ENCODE measurements around the gene SMPD3.

The SMPD3 gene

DNA sequence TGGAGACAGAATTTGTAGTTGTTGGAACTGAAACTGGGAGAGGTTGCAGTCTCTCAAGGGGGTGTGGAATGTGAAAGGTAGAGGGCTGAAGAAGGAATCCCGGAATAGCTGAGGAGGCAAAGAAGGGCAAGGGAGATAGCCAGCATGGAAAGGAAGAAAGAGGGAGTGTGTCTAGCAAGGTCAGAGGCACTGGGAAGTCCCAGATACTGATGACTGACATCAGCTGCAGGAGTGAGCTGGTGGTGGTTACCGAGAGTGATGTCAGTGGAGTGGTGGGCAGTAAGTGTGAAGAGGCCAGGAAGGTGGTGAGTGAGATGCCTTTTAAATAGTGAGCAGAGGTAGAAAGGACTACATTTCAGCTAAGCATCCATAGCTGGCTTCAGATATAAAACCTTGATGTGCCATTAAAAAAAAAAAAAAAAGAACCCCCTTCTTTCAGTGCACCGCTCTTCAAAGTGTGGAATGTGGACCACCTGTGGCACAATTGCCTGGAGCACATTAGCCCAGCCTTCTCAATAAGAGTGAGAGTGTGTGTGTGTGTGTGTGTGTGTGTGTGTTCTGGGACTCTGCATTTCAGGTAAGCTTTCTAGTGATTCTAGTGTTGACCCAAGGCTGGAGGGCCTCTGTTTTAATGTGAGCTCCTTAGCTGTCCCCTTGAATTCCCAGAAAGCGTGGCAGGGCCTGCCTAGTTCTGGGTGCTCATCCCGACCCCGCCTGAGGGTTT lies 129.0 kb downstream of the SMPD3 start:
- H3K27me3 ChIP-seq (ENCODE audit: insufficient read depth, low read length, poor library complexity, severe bottlenecking) = no peaks in the 10 kb centered on the region
- H2AFZ ChIP-seq (ENCODE audit: low read length) = no peak overlapping the region
- TF ChIP-seq, protein P1, sequence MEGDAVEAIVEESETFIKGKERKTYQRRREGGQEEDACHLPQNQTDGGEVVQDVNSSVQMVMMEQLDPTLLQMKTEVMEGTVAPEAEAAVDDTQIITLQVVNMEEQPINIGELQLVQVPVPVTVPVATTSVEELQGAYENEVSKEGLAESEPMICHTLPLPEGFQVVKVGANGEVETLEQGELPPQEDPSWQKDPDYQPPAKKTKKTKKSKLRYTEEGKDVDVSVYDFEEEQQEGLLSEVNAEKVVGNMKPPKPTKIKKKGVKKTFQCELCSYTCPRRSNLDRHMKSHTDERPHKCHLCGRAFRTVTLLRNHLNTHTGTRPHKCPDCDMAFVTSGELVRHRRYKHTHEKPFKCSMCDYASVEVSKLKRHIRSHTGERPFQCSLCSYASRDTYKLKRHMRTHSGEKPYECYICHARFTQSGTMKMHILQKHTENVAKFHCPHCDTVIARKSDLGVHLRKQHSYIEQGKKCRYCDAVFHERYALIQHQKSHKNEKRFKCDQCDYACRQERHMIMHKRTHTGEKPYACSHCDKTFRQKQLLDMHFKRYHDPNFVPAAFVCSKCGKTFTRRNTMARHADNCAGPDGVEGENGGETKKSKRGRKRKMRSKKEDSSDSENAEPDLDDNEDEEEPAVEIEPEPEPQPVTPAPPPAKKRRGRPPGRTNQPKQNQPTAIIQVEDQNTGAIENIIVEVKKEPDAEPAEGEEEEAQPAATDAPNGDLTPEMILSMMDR (conservative IDR thresholded peaks at IDR 0.05; ENCODE audit: low read length) = no peak
- TF ChIP-seq EZH2phosphoT487 (IDR thresholded peaks at IDR 0.05; ENCODE audit: borderline replicate concordance) = no peak
- H3K4me2 ChIP-seq (ENCODE audit: low read depth, low read length, poor library complexity, severe bottlenecking) = no peak overlapping the region
- no peaks in the 10 kb centered on the region for H3K9me2 ChIP-seq (replicated peaks; ENCODE audit: low read depth, low read length)
- H3K9me3 ChIP-seq (ENCODE audit: insufficient read depth, low read depth, low read length) = no peaks in the 10 kb centered on the region
- H3K9ac ChIP-seq (ENCODE audit: low read depth, low read length, poor library complexity, severe bottlenecking) = no peak overlapping the region
- no peak overlapping the region for H3K4me3 ChIP-seq (ENCODE audit: low read length, poor library complexity, severe bottlenecking)
- H3K79me2 ChIP-seq (ENCODE audit: insufficient read depth, low read length) = peaks cover 16% of the 10 kb centered on the region; the same call in 1 of the 2 replicates
- H3K4me1 ChIP-seq (ENCODE audit: insufficient read depth, low read length, poor library complexity, severe bottlenecking) = no peaks in the 10 kb centered on the region
- H3F3A ChIP-seq (ENCODE audit: low read depth) = no peaks in the 10 kb centered on the region
- H3K36me3 ChIP-seq (ENCODE audit: insufficient read depth, low read length) = peaks cover 16% of the 10 kb centered on the region; the same call in 1 of the 2 replicates
- H4K20me1 ChIP-seq (ENCODE audit: insufficient read depth, low read length, poor library complexity, severe bottlenecking) = no peaks in the 10 kb centered on the region

DNA sequence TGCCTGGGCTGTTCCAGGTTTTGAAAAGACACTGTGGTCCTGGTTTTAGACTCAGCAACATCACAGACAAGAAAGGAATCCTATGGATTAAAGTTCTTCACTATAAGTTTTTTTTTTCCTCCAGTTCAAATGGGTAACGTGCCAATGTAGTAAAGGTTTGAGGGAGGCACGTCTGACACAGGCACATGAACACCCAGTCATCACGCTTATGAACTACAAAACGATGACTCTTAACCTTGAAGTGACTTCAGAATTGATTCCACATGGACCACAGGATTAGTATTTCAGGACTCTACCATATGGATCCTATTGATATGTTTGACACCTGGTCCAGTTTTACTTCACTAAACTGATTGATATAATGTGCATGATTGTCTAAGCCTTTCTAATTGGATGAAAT lies 135.2 kb downstream of the SMPD3 start:
- H3K79me2 ChIP-seq (ENCODE audit: insufficient read depth, low read length) = peaks cover 74% of the 10 kb centered on the region
- peak overlapping the region; percentile 62 for H3K4me2 ChIP-seq (ENCODE audit: low read depth, low read length, poor library complexity, severe bottlenecking)
- H3F3A ChIP-seq (ENCODE audit: low read depth) = no peaks in the 10 kb centered on the region
- no peaks in the 10 kb centered on the region for H3K9me2 ChIP-seq (replicated peaks; ENCODE audit: low read depth, low read length)
- H3K27me3 ChIP-seq (ENCODE audit: insufficient read depth, low read length, poor library complexity, severe bottlenecking) = no peaks in the 10 kb centered on the region
- peak overlapping the region; percentile 2 for H3K9ac ChIP-seq (ENCODE audit: low read depth, low read length, poor library complexity, severe bottlenecking)
- H4K20me1 ChIP-seq (ENCODE audit: insufficient read depth, low read length, poor library complexity, severe bottlenecking) = peaks cover 21% of the 10 kb centered on the region
- peak overlapping the region; percentile 11 for H3K4me3 ChIP-seq (ENCODE audit: low read length, poor library complexity, severe bottlenecking)
- H3K4me1 ChIP-seq (ENCODE audit: insufficient read depth, low read length, poor library complexity, severe bottlenecking) = peaks cover 20% of the 10 kb centered on the region
- H3K36me3 ChIP-seq (ENCODE audit: insufficient read depth, low read length) = no peaks in the 10 kb centered on the region; the same call in 1 of the 2 replicates
- no peaks in the 10 kb centered on the region for H3K9me3 ChIP-seq (ENCODE audit: insufficient read depth, low read depth, low read length)
- TF ChIP-seq, protein P1 (conservative IDR thresholded peaks at IDR 0.05; ENCODE audit: low read length) = no peak
- TF ChIP-seq EZH2phosphoT487 (IDR thresholded peaks at IDR 0.05; ENCODE audit: borderline replicate concordance) = no peak
- no peak overlapping the region for H2AFZ ChIP-seq (ENCODE audit: low read length)

DNA sequence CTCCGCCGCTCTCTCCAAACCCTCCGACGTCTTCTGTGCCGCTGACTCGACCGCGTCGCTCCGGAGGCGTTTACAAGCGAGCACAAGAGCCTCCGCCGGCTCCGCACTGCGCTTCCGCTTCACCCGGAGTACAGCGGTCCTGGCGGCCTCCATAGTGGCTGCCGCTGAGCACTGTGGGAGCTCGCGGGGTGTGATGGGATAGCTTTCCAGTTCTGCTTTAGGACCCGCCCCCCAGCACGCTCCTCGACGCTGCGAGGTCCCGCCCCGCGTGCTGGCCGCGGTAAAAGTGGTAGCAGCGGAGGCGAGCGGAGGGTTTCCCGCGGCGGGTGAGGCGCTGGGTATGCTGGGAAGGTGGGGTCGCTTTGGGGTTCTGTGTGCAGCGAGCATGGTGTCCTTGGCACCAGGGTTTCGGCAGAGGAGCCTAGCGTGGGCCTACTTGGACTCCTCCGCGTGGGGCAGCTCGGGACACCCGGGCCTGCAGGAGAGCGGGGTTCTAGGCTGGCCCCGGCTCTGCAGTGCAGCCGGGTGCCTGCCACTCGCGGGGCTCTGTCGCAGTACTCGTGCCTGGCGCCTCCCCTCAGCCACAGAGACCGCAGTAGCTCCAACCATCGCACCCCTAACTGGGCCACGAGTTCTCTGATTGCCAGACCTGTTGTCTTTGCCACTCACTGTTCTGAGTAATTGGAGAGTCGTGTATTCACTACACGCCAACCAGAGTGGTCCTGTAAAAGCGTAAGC lies 137.4 kb downstream of the SMPD3 start, which contains the start of the genes PRMT7 and SLC7A6OS:
TSS of gene PRMT7 (plus strand) at position 246 of the 738 bp plus-strand sequence. CDS start 4,961 bp downstream, outside the sequence.
TSS of gene SLC7A6OS (minus strand) at position 173 of the 738 bp plus-strand sequence. CDS start at position 153, 20 bp downstream.
- no peak for TF ChIP-seq EZH2phosphoT487 (IDR thresholded peaks at IDR 0.05; ENCODE audit: borderline replicate concordance)
- TF ChIP-seq, protein P1 (conservative IDR thresholded peaks at IDR 0.05; ENCODE audit: low read length) = no peak
- Histone ChIP-seq H3K36me3 (ENCODE audit: insufficient read depth, low read length) (peaks cover 6% of the 10 kb centered on the region; the same call in 1 of the 2 replicates), H3K79me2 (ENCODE audit: insufficient read depth, low read length) (peaks cover 90% of the 10 kb centered on the region), H3F3A (ENCODE audit: low read depth) (no peaks in the 10 kb centered on the region), H3K9ac (ENCODE audit: low read depth, low read length, poor library complexity, severe bottlenecking) (peak within 1 kb of the TSS; percentile 83), H3K4me3 (ENCODE audit: low read length, poor library complexity, severe bottlenecking) (peak within 1 kb of the TSS; percentile 98), H3K4me2 (ENCODE audit: low read depth, low read length, poor library complexity, severe bottlenecking) (peak within 1 kb of the TSS; percentile 97), H3K9me2 (replicated peaks; ENCODE audit: low read depth, low read length) (no peaks in the 10 kb centered on the region), H4K20me1 (ENCODE audit: insufficient read depth, low read length, poor library complexity, severe bottlenecking) (peaks cover 21% of the 10 kb centered on the region), H3K27me3 (ENCODE audit: insufficient read depth, low read length, poor library complexity, severe bottlenecking) (no peaks in the 10 kb centered on the region), H3K9me3 (ENCODE audit: insufficient read depth, low read depth, low read length) (no peaks in the 10 kb centered on the region), H3K4me1 (ENCODE audit: insufficient read depth, low read length, poor library complexity, severe bottlenecking) (peaks cover 27% of the 10 kb centered on the region), H2AFZ (ENCODE audit: low read length) (peak within 1 kb of the TSS; percentile 75)

Data from Loucy (cell line).